WTC11 (cell line): ENCODE measurements around the gene ZFYVE28. TPM values are rescaled to one million over a fixed set of nuclear protein-coding genes. Genes with fewer than 3 reads are reported as not detected.

Experiments
- ATAC-seq: fragments of 200-7000 bp; cut with Tn5 transposase; 2 replicates; pipeline ENCODE4 v1.10.0; 2021; ENCODE audit warnings: mild to moderate bottlenecking, moderate library complexity
- CTCF ChIA-PET: fragments of 300-600 bp; sonication (Branson Sonifier 250); formaldehyde crosslinking; loops from one replicate; lab custom pipeline; 2021; ENCODE audit warnings: antibody characterized with exemption; lab: Charles Lee
- POLR2A ChIA-PET: fragments of 350-600 bp; sonication (Branson Sonifier 250); formaldehyde crosslinking; loops from one replicate; lab custom pipeline; 2021; ENCODE audit warnings: antibody characterized with exemption; lab: Charles Lee
- DNase-seq: peaks from one replicate; pipeline ENCODE4 v3.0.0; 2021; ENCODE audit warnings: low spot score
- H3K27ac Mint-ChIP-seq: 2 replicates; pipeline ENCODE4 v1.8.0; 2021; ENCODE audit warnings: mixed read lengths
- H3K27me3 Mint-ChIP-seq: 2 replicates; pipeline ENCODE4 v1.8.0; 2021; ENCODE audit warnings: low read depth, mild to moderate bottlenecking, moderate library complexity, mixed read lengths
- H3K36me3 Mint-ChIP-seq: 2 replicates; pipeline ENCODE4 v1.8.0; 2021; ENCODE audit warnings: mixed read lengths
- H3K4me1 Mint-ChIP-seq: 2 replicates; pipeline ENCODE4 v1.8.0; 2022; ENCODE audit warnings: mixed read lengths
- H3K4me3 Mint-ChIP-seq: 2 replicates; pipeline ENCODE4 v1.8.0; 2021; ENCODE audit warnings: mild to moderate bottlenecking, moderate library complexity, mixed read lengths
- H3K9me3 Mint-ChIP-seq: 2 replicates; pipeline ENCODE4 v1.8.0; 2021; ENCODE audit warnings: mixed read lengths
- AFF4 ChIP-seq: sonication (generic); formaldehyde crosslinking; IDR thresholded peaks from 2 replicates; pipeline ENCODE4 v1.8.1; 2023; ENCODE audit warnings: mild to moderate bottlenecking, missing genetic modification reagents, borderline replicate concordance
- ATF2 ChIP-seq: sonication (generic); formaldehyde crosslinking; IDR thresholded peaks from 2 replicates; pipeline ENCODE4 v1.8.1; 2022; ENCODE audit warnings: low read depth, missing genetic modification reagents, borderline replicate concordance
- CBFB ChIP-seq: sonication (generic); formaldehyde crosslinking; IDR thresholded peaks from 2 replicates; pipeline ENCODE4 v1.8.1; 2022; ENCODE audit warnings: mild to moderate bottlenecking, low read depth, missing genetic modification reagents
- CREB1 ChIP-seq: sonication (generic); formaldehyde crosslinking; IDR thresholded peaks from 2 replicates; pipeline ENCODE4 v1.8.0; 2023; ENCODE audit warnings: mild to moderate bottlenecking, missing genetic modification reagents
- E2F1 ChIP-seq: sonication (generic); formaldehyde crosslinking; IDR thresholded peaks from 2 replicates; pipeline ENCODE4 v1.8.0; 2022; ENCODE audit warnings: mild to moderate bottlenecking, missing genetic modification reagents
- E2F4 ChIP-seq: sonication (generic); formaldehyde crosslinking; IDR thresholded peaks from 2 replicates; pipeline ENCODE4 v1.8.1; 2022; ENCODE audit warnings: low read depth, mild to moderate bottlenecking, moderate library complexity, missing genetic modification reagents, borderline replicate concordance
- FOXP1 ChIP-seq: sonication (generic); formaldehyde crosslinking; IDR thresholded peaks from 2 replicates; pipeline ENCODE4 v1.8.0; 2022; ENCODE audit warnings: missing genetic modification reagents, mild to moderate bottlenecking, moderate library complexity, borderline replicate concordance
- FOXP4 ChIP-seq: sonication (generic); formaldehyde crosslinking; IDR thresholded peaks from 2 replicates; pipeline ENCODE4 v1.8.0; 2022; ENCODE audit warnings: mild to moderate bottlenecking, missing genetic modification reagents
- HMGXB4 ChIP-seq: sonication (generic); formaldehyde crosslinking; IDR thresholded peaks from 2 replicates; pipeline ENCODE4 v1.8.1; 2023; ENCODE audit warnings: mild to moderate bottlenecking, moderate library complexity, missing genetic modification reagents
- KAT7 ChIP-seq: sonication (generic); formaldehyde crosslinking; IDR thresholded peaks from 2 replicates; pipeline ENCODE4 v1.8.1; 2023; ENCODE audit warnings: missing genetic modification reagents, mild to moderate bottlenecking, borderline replicate concordance
- MAX ChIP-seq: sonication (generic); formaldehyde crosslinking; IDR thresholded peaks from 2 replicates; pipeline ENCODE4 v1.8.0; 2022; ENCODE audit warnings: mild to moderate bottlenecking, missing genetic modification reagents
- NR2C2 ChIP-seq: sonication (generic); formaldehyde crosslinking; IDR thresholded peaks from 2 replicates; pipeline ENCODE4 v1.8.0; 2022; ENCODE audit warnings: mild to moderate bottlenecking, missing genetic modification reagents
- RORB ChIP-seq: fragments of 250-450 bp; sonication (Bioruptor Pico); IDR thresholded peaks from 2 replicates; pipeline ENCODE4 v1.9.0; 2021; ENCODE audit warnings: mild to moderate bottlenecking
- TEAD1 ChIP-seq: sonication (generic); formaldehyde crosslinking; IDR thresholded peaks from 2 replicates; pipeline ENCODE4 v1.8.0; 2022; ENCODE audit warnings: mild to moderate bottlenecking, missing genetic modification reagents
- ZNF138 ChIP-seq: sonication (generic); formaldehyde crosslinking; conservative IDR thresholded peaks from 2 replicates; pipeline ENCODE4 v1.8.1; 2022; ENCODE audit warnings: mild to moderate bottlenecking, moderate library complexity, missing genetic modification reagents
- ZNF317 ChIP-seq: sonication (generic); formaldehyde crosslinking; IDR thresholded peaks from 2 replicates; pipeline ENCODE4 v1.8.1; 2023; ENCODE audit warnings: low read depth, mild to moderate bottlenecking, moderate library complexity, missing genetic modification reagents, borderline replicate concordance
- ZNF671 ChIP-seq: fragments of 250-450 bp; sonication (Bioruptor Pico); IDR thresholded peaks from 2 replicates; pipeline ENCODE4 v1.8.0; 2021; ENCODE audit warnings: mild to moderate bottlenecking
- total RNA-seq: library from RNA; stranded (reverse); gene quantifications from 3 replicates; pipeline ENCODE4 v1.2.3, GENCODE V29; 2021

ZFYVE28 gene
- total RNA-seq, 1 experiment from 2014 or later: 7.8 TPM

- H3K9me3 Mint-ChIP-seq: no peaks in the 10 kb centered on the region
- peak; percentile 21 for ATAC-seq
- peaks cover 72% of the 10 kb centered on the region for H3K27me3 Mint-ChIP-seq
- CTCF ChIA-PET: interaction anchor here (0.7 to 1.7 kb wide), 5 partner anchors 15 to 197 kb away, joined by 3 to 16 read pairs (median 6); no protein-coding TSS in a partner anchor
- TF ChIP-seq MAX: peak; percentile 87
- no peak for TF ChIP-seq RORB (CRISPR knock-in tag)
- TF ChIP-seq FOXP1 (CRISPR knock-in tag): 0 out of 2 replicates have a peak, but pooled peaks have one; percentile 6
- no peak for TF ChIP-seq E2F1 (CRISPR knock-in tag)
- no peak for TF ChIP-seq HMGXB4 (CRISPR knock-in tag)
- 0 out of 2 replicates have a peak, but pooled peaks have one; percentile 18 for TF ChIP-seq KAT7
- TF ChIP-seq FOXP4 (CRISPR knock-in tag): 0 out of 2 replicates have a peak, but pooled peaks have one; percentile 57
- TF ChIP-seq AFF4 (CRISPR knock-in tag): no peak
- TF ChIP-seq ZNF317 (CRISPR knock-in tag): no peak
- TF ChIP-seq TEAD1 (CRISPR knock-in tag): peak; percentile 40; the same call in 1 of the 2 replicates
- TF ChIP-seq, all 79 proteins: peak for 5
- Mint-ChIP-seq H3K36me3 (no peaks in the 10 kb centered on the region), H3K4me1 (peaks cover 52% of the 10 kb centered on the region), H3K27ac (no peak overlapping the region), H3K4me3 (peak overlapping the region; percentile 63)
- POLR2A ChIA-PET: interaction anchor here (1.1 to 1.2 kb wide), 3 partner anchors 14 to 51 kb away, joined by 4 to 5 read pairs (median 5); no protein-coding TSS in a partner anchor
- DNase-seq: peak; percentile 73
Observed at GRCh38 chr4:2416564-2417225, 1.8 kb downstream of the ZFYVE28 start.

GRCh38 chr4:2415881-2416563 is 2.4 kb downstream of the ZFYVE28 start:
- CTCF ChIA-PET: interaction anchor here (0.7 to 1.7 kb wide), 5 partner anchors 14 to 196 kb away, joined by 3 to 16 read pairs (median 6); no protein-coding TSS in a partner anchor
- no peaks in the 10 kb centered on the region for H3K9me3 Mint-ChIP-seq
- H3K27me3 Mint-ChIP-seq: peaks cover 65% of the 10 kb centered on the region
- TF ChIP-seq ATF2 (CRISPR knock-in tag) (no peak), CREB1 (no peak), KAT7 (no peak), ZNF671 (CRISPR knock-in tag) (no peak), TEAD1 (CRISPR knock-in tag) (no peak), CBFB (CRISPR knock-in tag) (no peak), NR2C2 (CRISPR knock-in tag) (no peak), ZNF138 (CRISPR knock-in tag) (no peak), E2F4 (CRISPR knock-in tag) (no peak), FOXP4 (CRISPR knock-in tag) (no peak)

More at GRCh38 chr4:2415881-2416563, 2.4 kb downstream of the ZFYVE28 start:
- ATAC-seq: no peak
- H3K4me1 Mint-ChIP-seq: peaks cover 58% of the 10 kb centered on the region
- POLR2A ChIA-PET: interaction anchor here (1.1 to 1.6 kb wide), 4 partner anchors 10 to 52 kb away, joined by 4 to 5 read pairs (median 4); no protein-coding TSS in a partner anchor
- H3K4me3 Mint-ChIP-seq: peak overlapping the region; percentile 63
- DNase-seq: no peak
- H3K36me3 Mint-ChIP-seq: no peaks in the 10 kb centered on the region
- H3K27ac Mint-ChIP-seq: no peak overlapping the region
